Suprapubic skin (tissue), 4 donors: ENCODE data around the gene EVA1A.

Experiments
- CTCF ChIP-seq, 2 donors: fragments of 200-600 bp in 1 of 2; fragments of 450-650 bp in 1 of 2; sonication (generic) in 1 of 2; IDR thresholded peaks; one replicate each; pipeline ENCODE4 v1.5.1; 2016 to 2019; ENCODE audit warnings: antibody characterized with exemption in 2 of 2, mild to moderate bottlenecking in 1 of 2, moderate library complexity in 1 of 2
- EP300 ChIP-seq: sonication (generic); formaldehyde crosslinking; IDR thresholded peaks from one replicate; pipeline ENCODE4 v1.6.1; 2017; ENCODE audit warnings: antibody characterized with exemption
- POLR2A ChIP-seq, 2 donors: fragments of 450-650 bp; IDR thresholded peaks; one replicate each; pipeline ENCODE4 v1.6.1; 2017; ENCODE audit warnings: antibody characterized with exemption in 2 of 2, mild to moderate bottlenecking in 2 of 2, moderate library complexity in 2 of 2
- POLR2AphosphoS5 ChIP-seq, 3 donors: sonication (generic); formaldehyde crosslinking; IDR thresholded peaks; one replicate each; pipeline ENCODE4 v1.6.1; 2017; ENCODE audit warnings: antibody characterized with exemption in 3 of 3

DNA sequence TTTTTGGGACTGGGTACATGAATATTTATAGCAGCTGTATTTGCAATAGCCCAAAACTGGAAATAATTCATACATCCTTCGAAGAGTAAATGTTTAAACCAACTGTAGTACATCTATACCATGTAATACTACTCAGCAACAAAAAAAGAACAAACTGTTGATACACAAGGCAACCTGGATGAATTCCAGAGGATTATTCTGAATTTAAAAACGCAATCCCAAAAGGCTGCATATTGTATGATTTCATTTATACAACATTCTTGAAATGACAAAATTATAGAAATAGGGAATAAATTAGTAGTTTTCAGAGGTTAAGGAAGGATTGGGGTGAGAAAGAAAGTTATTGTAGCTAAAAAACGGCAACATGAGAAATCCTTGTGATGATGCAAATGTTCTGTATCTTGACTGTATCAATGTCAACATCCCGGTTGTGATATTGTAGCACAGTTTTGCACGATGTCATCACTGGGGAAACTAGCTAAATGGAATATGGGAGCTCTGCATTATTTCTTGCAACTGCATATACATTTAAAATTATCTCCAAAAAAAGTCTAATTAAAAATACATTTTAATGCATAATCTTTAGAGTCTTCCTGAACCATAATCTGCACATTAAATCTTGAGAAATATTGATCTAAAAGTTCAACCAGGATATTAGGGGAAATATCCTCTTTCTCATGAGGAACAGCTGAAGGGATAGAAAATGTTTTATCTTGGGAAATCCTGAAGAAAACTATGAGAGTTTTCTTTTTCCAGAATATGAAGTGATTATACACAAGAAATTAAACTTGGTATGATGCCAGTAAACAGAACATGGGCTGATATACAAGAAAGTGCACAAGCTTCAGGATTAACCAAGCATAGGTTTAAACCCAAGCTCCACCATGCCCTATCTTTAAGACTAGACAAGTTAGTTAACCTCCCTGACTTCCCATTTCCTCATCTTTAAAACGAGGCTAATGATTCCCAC lies 21.9 kb downstream of the EVA1A start:
- TF ChIP-seq CTCF (IDR thresholded peaks at IDR 0.05): no peak
- TF ChIP-seq POLR2A (IDR thresholded peaks at IDR 0.05): no peak
- TF ChIP-seq POLR2AphosphoS5 (IDR thresholded peaks at IDR 0.05): no peak
- no peak for TF ChIP-seq EP300
